Mesenchymal stem cell (in vitro differentiated cells and primary cell): ENCODE data around the gene TRAPPC2L.

Source experiments
- DNase-seq: peaks from one replicate; pipeline ENCODE4 v3.0.0-alpha.2; 2013
- H2AFZ ChIP-seq: one replicate; pipeline ENCODE4 v1.6.1; 2013; ENCODE audit warnings: low read depth, mild to moderate bottlenecking, control low read depth, inconsistent platforms, low read length, moderate library complexity
- H2AK5ac ChIP-seq: 2 replicates; pipeline ENCODE4 v1.6.1; 2013; ENCODE audit warnings: low read length, moderate library complexity, mild to moderate bottlenecking, inconsistent platforms; ENCODE audit not compliant: severe bottlenecking
- H2BK120ac ChIP-seq: one replicate; pipeline ENCODE4 v1.6.1; 2013; ENCODE audit warnings: low read depth, mild to moderate bottlenecking, inconsistent platforms, low read length, moderate library complexity
- H2BK12ac ChIP-seq, 2 experiments: one replicate each; pipeline ENCODE4 v1.6.1; 2013; ENCODE audit warnings: inconsistent platforms in 2 of 2, low read length in 2 of 2, mild to moderate bottlenecking in 2 of 2, moderate library complexity in 2 of 2, control low read depth in 1 of 2
- H2BK15ac ChIP-seq: one replicate; pipeline ENCODE4 v1.6.1; 2013; ENCODE audit warnings: mild to moderate bottlenecking, low read depth, inconsistent platforms; ENCODE audit not compliant: poor library complexity, severe bottlenecking
- H2BK5ac ChIP-seq: 2 replicates; pipeline ENCODE4 v1.6.1; 2013; ENCODE audit warnings: low read depth, mild to moderate bottlenecking, low read length, control low read depth, inconsistent platforms; ENCODE audit not compliant: poor library complexity, severe bottlenecking
- H3K14ac ChIP-seq, 2 experiments: one replicate each; pipeline ENCODE4 v1.6.1; 2013; ENCODE audit warnings: inconsistent platforms in 2 of 2, low read length in 2 of 2, control low read depth in 1 of 2, mild to moderate bottlenecking in 1 of 2, moderate library complexity in 1 of 2
- H3K18ac ChIP-seq, 2 experiments: one replicate each; pipeline ENCODE4 v1.6.1; 2013; ENCODE audit warnings: inconsistent platforms in 2 of 2, low read length in 2 of 2, control low read depth in 1 of 2, low read depth in 1 of 2, mild to moderate bottlenecking in 1 of 2
- H3K23ac ChIP-seq, 2 experiments: one replicate each; pipeline ENCODE4 v1.6.1; 2013; ENCODE audit warnings: inconsistent platforms in 2 of 2, low read length in 2 of 2, mild to moderate bottlenecking in 2 of 2, moderate library complexity in 2 of 2, control low read depth in 1 of 2
- H3K27ac ChIP-seq: 2 replicates; pipeline ENCODE4 v1.5.1; 2013; ENCODE audit warnings: mild to moderate bottlenecking, moderate library complexity, low read length, control low read depth, inconsistent platforms; ENCODE audit not compliant: poor library complexity, severe bottlenecking
- H3K27me3 ChIP-seq, 2 experiments: 2 replicates each; pipeline versions ENCODE4 v1.6.1 to v1.7.0; 2013; ENCODE audit warnings: low read length in 2 of 2, mild to moderate bottlenecking in 2 of 2, moderate library complexity in 2 of 2, control low read depth in 1 of 2, inconsistent platforms in 1 of 2; ENCODE audit not compliant: control insufficient read depth in 1 of 2, insufficient read depth in 1 of 2
- H3K36me3 ChIP-seq, 2 experiments: 2 replicates each; pipeline versions ENCODE4 v1.6.1 to v1.7.0; 2013; ENCODE audit warnings: low read length in 2 of 2, control low read depth in 1 of 2, inconsistent platforms in 1 of 2, low read depth in 1 of 2, mild to moderate bottlenecking in 1 of 2; ENCODE audit not compliant: insufficient read depth in 2 of 2, control insufficient read depth in 1 of 2
- H3K4ac ChIP-seq, 2 experiments: one replicate each; pipeline ENCODE4 v1.6.1; 2013; ENCODE audit warnings: inconsistent platforms in 2 of 2, low read length in 2 of 2, mild to moderate bottlenecking in 2 of 2, moderate library complexity in 2 of 2, control low read depth in 1 of 2, low read depth in 1 of 2
- H3K4me1 ChIP-seq: 2 replicates; pipeline ENCODE4 v1.6.1; 2013; ENCODE audit warnings: low read depth, low read length, control low read depth; ENCODE audit not compliant: control insufficient read depth, insufficient read depth
- H3K4me2 ChIP-seq: 2 replicates; pipeline ENCODE4 v1.6.1; 2013; ENCODE audit warnings: low read length, mild to moderate bottlenecking, inconsistent platforms; ENCODE audit not compliant: poor library complexity, severe bottlenecking
- H3K4me3 ChIP-seq, 2 experiments: 2 replicates each; pipeline versions ENCODE4 v1.5.1 to v1.7.0; 2013; ENCODE audit warnings: low read length in 2 of 2, mild to moderate bottlenecking in 2 of 2, control low read depth in 1 of 2, low read depth in 1 of 2; ENCODE audit not compliant: insufficient read depth in 1 of 2
- H3K79me1 ChIP-seq: replicated peaks from 2 replicates; pipeline ENCODE4 v1.6.1; 2013; ENCODE audit warnings: mild to moderate bottlenecking, control low read depth, low read length, inconsistent platforms; ENCODE audit not compliant: poor library complexity, severe bottlenecking
- H3K9ac ChIP-seq: 2 replicates; pipeline ENCODE4 v1.7.0; 2013; ENCODE audit warnings: mild to moderate bottlenecking, low read length, moderate library complexity
- H3K9me3 ChIP-seq: 2 replicates; pipeline ENCODE4 v1.7.0; 2013; ENCODE audit warnings: mild to moderate bottlenecking, low read length; ENCODE audit not compliant: control insufficient read depth
- H4K8ac ChIP-seq: one replicate; pipeline ENCODE4 v1.6.1; 2013; ENCODE audit warnings: inconsistent platforms, mild to moderate bottlenecking, low read length, moderate library complexity
- H4K91ac ChIP-seq: one replicate; pipeline ENCODE4 v1.6.1; 2013; ENCODE audit warnings: mild to moderate bottlenecking, low read length, inconsistent platforms
- WGBS: methylation state at CpG from one replicate; pipeline ENCODE4 v1.1.7; 2013; ENCODE audit warnings: mixed read lengths; 5-methylcytosine and 5-hydroxymethylcytosine counted together

Gene TRAPPC2L

DNA sequence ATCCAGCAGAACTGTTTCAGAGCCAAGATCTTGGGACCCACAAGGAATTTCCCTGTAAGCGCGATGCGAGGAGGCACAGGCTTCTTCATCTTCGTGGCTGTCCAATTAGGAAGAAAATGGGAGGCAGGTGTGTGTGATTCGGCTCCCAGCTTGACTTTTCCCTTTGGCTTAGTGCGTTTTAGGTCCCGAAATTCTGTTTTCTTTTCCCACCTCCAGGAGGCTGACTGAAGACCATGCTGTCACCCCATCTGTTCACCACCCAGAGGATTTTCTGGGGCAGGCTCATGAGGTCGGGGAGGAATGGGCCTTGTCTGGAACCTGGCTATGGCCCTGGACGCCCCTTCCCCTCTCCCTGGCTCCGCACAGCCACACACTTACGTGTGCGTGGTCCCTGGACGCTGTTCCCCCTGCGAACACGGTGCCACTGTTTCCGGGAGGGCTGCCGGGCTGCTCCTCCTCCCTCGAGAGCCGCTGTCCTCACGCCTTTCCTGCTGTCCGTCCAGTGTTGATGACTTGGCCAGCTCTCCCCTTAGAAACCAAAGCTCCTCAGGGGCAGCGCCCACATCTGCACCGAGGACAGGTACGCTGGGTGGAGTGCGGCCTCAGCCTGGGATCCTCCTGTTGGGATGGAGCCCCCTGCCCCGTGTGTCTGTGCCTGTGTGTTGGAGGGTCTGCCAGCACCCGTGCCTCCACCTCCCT is 12.2 kb downstream of the TRAPPC2L start:
- Histone ChIP-seq H3K27ac (no peak overlapping the region), H3K9me3 (no peaks in the 10 kb centered on the region), H4K8ac (no peak overlapping the region), H2BK12ac (no peak overlapping the region), H3K4ac (no peak overlapping the region), H3K79me1 (no peaks in the 10 kb centered on the region), H3K27me3 (peaks cover 35 to 78% of the 10 kb centered on the region in 2 experiments), H4K91ac (no peak overlapping the region), H2BK120ac (no peak overlapping the region), H3K36me3 (no peaks in the 10 kb centered on the region), H2BK5ac (no peak overlapping the region), H3K14ac (peak overlapping the region in 1 of 2 experiments; percentile 38), H2AK5ac (no peak overlapping the region), H3K18ac (no peak overlapping the region), H2AFZ (no peak overlapping the region), H3K4me3 (no peak overlapping the region), H3K23ac (no peak overlapping the region), H3K9ac (no peak overlapping the region), H3K4me2 (no peak overlapping the region), H2BK15ac (no peak overlapping the region), H3K4me1 (peaks cover 1% of the 10 kb centered on the region)
- 91% methylated on average over 27 of the region's 27 CpGs for WGBS
- no peak for DNase-seq

DNA sequence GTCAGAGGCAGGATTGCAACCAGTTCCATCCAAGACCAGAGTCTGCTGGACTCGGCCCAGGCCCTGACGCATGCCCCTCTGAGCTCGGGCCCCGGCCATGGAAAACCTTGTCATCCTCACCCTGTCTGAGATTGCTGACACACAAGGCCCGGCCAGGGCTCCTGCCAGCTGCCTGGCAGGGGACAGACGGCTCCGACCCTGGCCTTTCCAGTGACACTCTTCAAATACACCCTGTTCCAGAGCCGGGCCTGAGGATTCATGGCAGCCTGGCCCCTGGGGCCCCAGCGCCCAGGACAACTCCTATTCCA is 12.7 kb downstream of the TRAPPC2L start:
- Histone ChIP-seq H3K18ac (no peak overlapping the region), H3K9me3 (no peaks in the 10 kb centered on the region), H2BK12ac (no peak overlapping the region), H3K36me3 (no peaks in the 10 kb centered on the region), H3K4me3 (no peak overlapping the region), H3K79me1 (no peaks in the 10 kb centered on the region), H3K14ac (peak overlapping the region in 1 of 2 experiments; percentile 38), H4K8ac (no peak overlapping the region), H4K91ac (no peak overlapping the region), H2AFZ (no peak overlapping the region), H3K23ac (no peak overlapping the region), H3K4ac (no peak overlapping the region), H2BK120ac (no peak overlapping the region), H3K27ac (no peak overlapping the region), H3K27me3 (peaks cover 36 to 83% of the 10 kb centered on the region in 2 experiments), H2BK5ac (no peak overlapping the region), H2BK15ac (no peak overlapping the region), H2AK5ac (no peak overlapping the region), H3K4me1 (no peaks in the 10 kb centered on the region), H3K4me2 (no peak overlapping the region), H3K9ac (no peak overlapping the region)
- 83% methylated on average over 9 of the region's 9 CpGs for WGBS
- DNase-seq, result no peak

DNA sequence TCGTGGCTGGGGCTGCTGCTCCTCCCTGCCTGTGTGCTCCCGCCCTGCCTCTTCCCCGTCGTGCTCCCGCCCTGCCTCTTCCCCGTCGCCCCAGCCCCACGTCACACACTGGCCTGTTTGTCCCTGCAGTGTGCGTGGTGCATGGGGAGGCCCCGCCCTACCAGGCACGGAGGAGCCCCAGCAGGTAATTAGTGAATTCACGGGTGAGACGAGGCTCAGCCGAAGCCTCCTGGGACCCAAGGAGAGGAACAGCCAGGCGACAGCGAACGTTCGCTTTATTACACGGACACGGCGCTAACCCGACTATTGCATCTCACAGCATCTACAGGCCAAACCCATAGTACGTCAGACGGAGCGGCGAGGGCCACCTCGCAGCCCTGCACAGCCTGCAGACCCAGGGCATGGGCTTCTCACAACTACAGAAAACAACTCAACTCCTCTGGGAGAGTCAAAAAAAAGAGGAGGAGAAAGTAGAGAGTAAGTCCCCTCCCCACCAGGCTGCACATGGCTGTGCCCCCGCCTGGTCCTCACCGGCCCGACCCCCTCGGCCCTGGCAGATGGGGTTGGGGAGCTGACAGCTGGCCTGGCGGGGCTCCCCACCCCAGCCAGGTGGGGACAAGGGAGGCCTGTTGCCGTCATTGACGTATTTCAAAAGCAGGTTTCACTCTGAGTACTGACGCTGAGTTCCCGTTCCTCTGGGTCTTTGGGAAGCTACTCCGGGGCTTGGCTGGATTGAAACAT is 13.9 kb downstream of the TRAPPC2L start:
- no peak for DNase-seq
- H3K4me3 ChIP-seq, result peak overlapping the region; percentile 23 to 24
- H3K27ac ChIP-seq, result no peak overlapping the region
- no peaks in the 10 kb centered on the region for H3K9me3 ChIP-seq
- H2AFZ ChIP-seq, result no peak overlapping the region
- no peak overlapping the region for H4K91ac ChIP-seq
- no peak overlapping the region for H3K14ac ChIP-seq
- H2BK120ac ChIP-seq, result no peak overlapping the region
- no peak overlapping the region for H2BK5ac ChIP-seq
- H3K4me2 ChIP-seq, result no peak overlapping the region
- H2BK15ac ChIP-seq, result no peak overlapping the region
- no peak overlapping the region for H4K8ac ChIP-seq
- H3K4ac ChIP-seq, result no peak overlapping the region
- H3K18ac ChIP-seq, result no peak overlapping the region
- no peaks in the 10 kb centered on the region for H3K79me1 ChIP-seq
- WGBS, result 81% methylated on average over 32 of the region's 37 CpGs
- H2AK5ac ChIP-seq, result no peak overlapping the region
- no peaks in the 10 kb centered on the region for H3K4me1 ChIP-seq
- H3K23ac ChIP-seq, result no peak overlapping the region
- no peak overlapping the region for H2BK12ac ChIP-seq
- H3K36me3 ChIP-seq, result no peaks in the 10 kb centered on the region
- peaks cover 36 to 79% of the 10 kb centered on the region in 2 experiments for H3K27me3 ChIP-seq
- H3K9ac ChIP-seq, result no peak overlapping the region

DNA sequence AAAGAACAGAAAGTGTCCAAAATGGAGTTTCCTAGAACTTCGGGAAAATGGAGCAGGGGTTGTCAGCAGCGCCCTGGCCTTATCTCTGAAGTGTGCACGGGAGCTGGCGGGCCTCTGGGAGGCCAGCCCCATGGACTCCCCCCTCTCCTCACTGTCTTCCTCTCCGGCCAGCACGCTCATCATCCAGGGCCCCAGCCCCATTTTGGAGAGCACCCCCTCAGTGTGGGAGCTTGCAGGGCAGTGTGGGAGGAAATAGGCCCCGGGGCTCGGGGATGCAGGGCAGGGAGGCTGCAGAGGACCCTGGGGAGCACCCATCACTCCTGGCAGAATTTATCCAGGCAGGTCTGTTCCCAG is 14.4 kb downstream of the TRAPPC2L start:
- no peaks in the 10 kb centered on the region for H3K36me3 ChIP-seq
- no peak overlapping the region for H2BK120ac ChIP-seq
- H3K4me3 ChIP-seq, result peak overlapping the region in 1 of 2 experiments; percentile 23
- no peaks in the 10 kb centered on the region for H3K4me1 ChIP-seq
- H3K27ac ChIP-seq, result no peak overlapping the region
- no peak overlapping the region for H2BK12ac ChIP-seq
- no peak overlapping the region for H2BK5ac ChIP-seq
- H3K4ac ChIP-seq, result no peak overlapping the region
- H3K9me3 ChIP-seq, result no peaks in the 10 kb centered on the region
- no peak overlapping the region for H3K4me2 ChIP-seq
- peak overlapping the region in 1 of 2 experiments; percentile 35 for H3K23ac ChIP-seq
- no peak overlapping the region for H3K14ac ChIP-seq
- H3K9ac ChIP-seq, result no peak overlapping the region
- no peak overlapping the region for H4K91ac ChIP-seq
- H3K27me3 ChIP-seq, result peaks cover 36 to 77% of the 10 kb centered on the region in 2 experiments
- no peak for DNase-seq
- no peak overlapping the region for H2BK15ac ChIP-seq
- WGBS, result 67% methylated on average over 6 of the region's 8 CpGs
- H4K8ac ChIP-seq, result no peak overlapping the region
- no peaks in the 10 kb centered on the region for H3K79me1 ChIP-seq
- no peak overlapping the region for H2AK5ac ChIP-seq
- H2AFZ ChIP-seq, result no peak overlapping the region
- no peak overlapping the region for H3K18ac ChIP-seq
